Measurements from ENCODE around the gene SFXN5.
"Not testable (repeated sequence)": the region's sequence is repeated elsewhere in the genome, so short reads cannot be mapped to it uniquely, and the experiment has no call there.

The SFXN5 gene

DNA sequence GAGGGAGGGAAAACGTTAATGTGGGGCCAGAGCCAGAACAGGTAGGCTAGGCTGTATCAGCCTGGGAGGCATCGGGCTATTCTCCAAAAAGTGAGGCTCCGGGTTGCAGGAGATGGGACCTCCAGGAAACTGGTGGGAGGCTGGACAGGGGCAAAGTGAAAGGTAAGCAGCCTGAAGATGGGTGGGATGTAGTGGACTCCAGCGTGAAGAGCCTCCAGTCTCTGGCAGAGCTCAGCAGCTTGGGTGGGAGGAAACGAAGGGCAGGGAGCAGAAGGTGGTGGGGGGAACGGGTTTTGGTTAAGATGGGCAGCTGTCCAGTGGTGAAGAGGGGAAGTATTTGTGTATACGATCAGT is 157.3 kb downstream of the SFXN5 start:
- Histone ChIP-seq H3K4me3 (ENCODE audit: low read depth, low read length) (no peak overlapping the region), H3K36me3 (no peaks in the 10 kb centered on the region), H3K4me1 (no peaks in the 10 kb centered on the region), H3K27me3 (peaks cover 75% of the 10 kb centered on the region), H3K9me3 (no peaks in the 10 kb centered on the region)
- TF ChIP-seq, protein P1, sequence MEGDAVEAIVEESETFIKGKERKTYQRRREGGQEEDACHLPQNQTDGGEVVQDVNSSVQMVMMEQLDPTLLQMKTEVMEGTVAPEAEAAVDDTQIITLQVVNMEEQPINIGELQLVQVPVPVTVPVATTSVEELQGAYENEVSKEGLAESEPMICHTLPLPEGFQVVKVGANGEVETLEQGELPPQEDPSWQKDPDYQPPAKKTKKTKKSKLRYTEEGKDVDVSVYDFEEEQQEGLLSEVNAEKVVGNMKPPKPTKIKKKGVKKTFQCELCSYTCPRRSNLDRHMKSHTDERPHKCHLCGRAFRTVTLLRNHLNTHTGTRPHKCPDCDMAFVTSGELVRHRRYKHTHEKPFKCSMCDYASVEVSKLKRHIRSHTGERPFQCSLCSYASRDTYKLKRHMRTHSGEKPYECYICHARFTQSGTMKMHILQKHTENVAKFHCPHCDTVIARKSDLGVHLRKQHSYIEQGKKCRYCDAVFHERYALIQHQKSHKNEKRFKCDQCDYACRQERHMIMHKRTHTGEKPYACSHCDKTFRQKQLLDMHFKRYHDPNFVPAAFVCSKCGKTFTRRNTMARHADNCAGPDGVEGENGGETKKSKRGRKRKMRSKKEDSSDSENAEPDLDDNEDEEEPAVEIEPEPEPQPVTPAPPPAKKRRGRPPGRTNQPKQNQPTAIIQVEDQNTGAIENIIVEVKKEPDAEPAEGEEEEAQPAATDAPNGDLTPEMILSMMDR (IDR thresholded peaks at IDR 0.05; ENCODE audit: low read depth, low read length), result no peak
- no peak for DNase-seq

DNA sequence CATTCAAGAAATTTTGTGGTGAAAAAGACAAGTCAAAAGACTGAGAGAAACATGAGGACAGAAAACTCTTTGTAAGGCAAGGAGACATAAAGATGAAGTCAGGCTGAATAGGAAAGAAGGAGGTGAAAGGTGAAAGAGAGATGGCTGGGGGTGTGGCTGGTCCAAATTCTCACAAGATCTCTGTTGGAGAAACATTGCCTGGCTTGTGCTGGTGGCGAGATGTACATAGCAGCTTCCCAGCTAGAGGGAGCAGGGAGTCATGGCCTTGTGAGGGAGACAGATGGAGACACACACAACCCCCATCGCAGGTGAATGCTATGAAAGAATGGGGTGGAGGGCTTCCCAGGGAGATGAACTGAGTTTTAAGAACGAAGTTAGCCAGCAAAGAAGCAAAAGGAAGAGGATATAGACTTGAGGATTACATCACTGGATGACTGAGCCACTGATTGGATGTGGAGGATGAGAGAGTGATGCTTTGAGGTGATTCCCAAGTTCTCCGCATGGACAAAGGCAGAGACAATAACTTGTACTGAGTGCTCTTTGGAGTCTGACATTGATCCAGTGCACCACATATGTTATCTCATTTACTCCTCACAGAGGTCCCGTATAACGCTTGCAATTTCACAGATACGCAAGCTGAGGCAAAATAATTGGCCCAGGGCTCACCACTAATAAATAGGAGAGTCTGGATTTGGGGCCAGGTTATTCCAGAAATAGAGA is 157.9 kb downstream of the SFXN5 start:
- TF ChIP-seq, protein P1 (IDR thresholded peaks at IDR 0.05; ENCODE audit: low read depth, low read length), result peak; percentile 9
- no peak for DNase-seq
- no peaks in the 10 kb centered on the region for H3K9me3 ChIP-seq
- no peaks in the 10 kb centered on the region for H3K4me1 ChIP-seq
- peaks cover 69% of the 10 kb centered on the region for H3K27me3 ChIP-seq
- H3K4me3 ChIP-seq (ENCODE audit: low read depth, low read length), result no peak overlapping the region
- no peaks in the 10 kb centered on the region for H3K36me3 ChIP-seq

DNA sequence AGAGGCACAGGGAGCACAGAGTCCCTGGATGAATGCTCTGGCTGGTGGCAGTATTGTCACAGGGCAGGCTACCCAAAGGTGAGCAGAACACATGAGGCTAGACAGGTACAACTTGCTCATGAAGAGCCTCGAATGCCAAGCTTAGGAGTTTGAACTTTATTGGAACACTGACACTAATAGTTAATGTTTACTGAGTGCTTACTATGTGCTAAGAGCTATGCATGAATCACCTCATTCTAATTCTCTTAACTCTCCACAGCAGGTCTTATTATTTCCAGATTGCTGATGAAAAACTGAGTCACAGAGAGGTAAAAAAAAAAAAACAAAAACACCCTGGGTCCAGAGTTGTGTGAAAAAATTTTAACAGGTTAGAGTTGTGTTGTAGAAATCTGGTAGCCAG is 160.3 kb downstream of the SFXN5 start:
- Histone ChIP-seq H3K4me3 (ENCODE audit: low read depth, low read length) (no peak overlapping the region), H3K27me3 (peaks cover 58% of the 10 kb centered on the region), H3K36me3 (no peaks in the 10 kb centered on the region), H3K4me1 (no peaks in the 10 kb centered on the region), H3K9me3 (no peaks in the 10 kb centered on the region)
- TF ChIP-seq, protein P1 (IDR thresholded peaks at IDR 0.05; ENCODE audit: low read depth, low read length), result no peak
- DNase-seq, result no peak

DNA sequence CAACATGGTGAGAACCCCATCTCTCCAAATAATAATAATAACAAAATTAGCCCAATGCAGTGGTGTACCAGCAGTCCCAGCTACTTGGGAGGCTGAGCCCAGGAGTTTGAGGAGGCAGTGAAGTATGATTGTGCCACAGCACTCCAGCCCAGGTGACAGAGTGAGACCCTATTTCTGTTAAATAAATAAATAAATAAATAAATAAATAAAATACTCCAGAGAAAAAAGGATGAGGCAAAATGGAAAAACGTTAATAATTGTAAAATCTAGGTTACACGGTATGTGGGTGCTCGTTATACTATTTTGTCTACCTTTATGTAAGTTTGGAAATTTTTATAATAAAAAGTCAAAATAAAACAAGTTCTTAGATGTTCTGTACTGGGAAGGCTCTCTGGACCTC is 162.8 kb downstream of the SFXN5 start:
- DNase-seq, result no peak
- TF ChIP-seq, protein P1 (IDR thresholded peaks at IDR 0.05; ENCODE audit: low read depth, low read length), result no peak
- Histone ChIP-seq H3K4me3 (ENCODE audit: low read depth, low read length) (no peak overlapping the region), H3K36me3 (no peaks in the 10 kb centered on the region), H3K4me1 (no peaks in the 10 kb centered on the region), H3K9me3 (no peaks in the 10 kb centered on the region), H3K27me3 (peaks cover 39% of the 10 kb centered on the region)

DNA sequence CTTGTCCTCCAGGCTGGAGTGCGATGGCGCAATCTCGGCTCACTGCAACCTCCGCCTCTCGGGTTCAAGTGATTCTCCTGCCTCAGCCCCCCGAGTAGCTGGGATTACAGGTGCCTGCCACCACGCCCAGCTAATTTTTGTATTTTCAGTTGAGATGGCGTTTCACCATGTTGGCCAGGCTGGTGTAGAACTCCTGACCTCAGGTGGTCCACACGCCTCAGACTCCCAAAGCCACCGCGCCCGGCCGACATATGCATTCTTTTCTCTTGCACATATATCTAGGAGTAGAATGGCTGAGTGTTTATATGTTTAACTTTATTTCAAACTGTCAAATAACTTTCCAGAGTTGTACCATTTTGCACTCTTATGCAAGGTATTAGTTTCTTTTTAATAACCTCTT is 164.1 kb downstream of the SFXN5 start:
- H3K4me3 ChIP-seq (ENCODE audit: low read depth, low read length); H3K9me3 ChIP-seq; H3K4me1 ChIP-seq; DNase-seq; H3K36me3 ChIP-seq: not testable (repeated sequence)
- H3K27me3 ChIP-seq, result peaks cover 26% of the 10 kb centered on the region

DNA sequence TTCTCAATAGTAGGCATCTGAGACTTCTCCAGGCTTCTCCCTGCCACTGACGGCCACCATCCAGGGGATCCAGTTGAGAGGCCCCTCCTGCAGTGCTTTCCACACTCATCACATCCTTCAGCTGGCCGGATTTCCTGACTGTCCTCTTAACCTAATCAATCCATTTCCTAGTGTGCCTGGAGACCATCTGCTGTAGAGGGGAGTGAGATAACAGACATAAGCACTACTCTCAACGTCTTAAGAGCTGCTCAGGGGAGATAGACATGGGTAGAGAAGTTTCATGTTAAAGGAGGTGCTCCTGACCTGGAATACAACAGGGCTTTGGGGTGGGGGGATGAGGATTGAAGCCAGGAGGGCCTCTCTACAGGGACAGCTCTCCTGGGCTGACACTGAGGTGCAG is 170.1 kb downstream of the SFXN5 start:
- DNase-seq, result no peak
- TF ChIP-seq, protein P1 (IDR thresholded peaks at IDR 0.05; ENCODE audit: low read depth, low read length), result no peak
- Histone ChIP-seq H3K36me3 (no peaks in the 10 kb centered on the region), H3K27me3 (0 out of 2 replicates have a peak, but pooled peaks cover 6% of the 10 kb centered on the region), H3K9me3 (no peaks in the 10 kb centered on the region), H3K4me3 (ENCODE audit: low read depth, low read length) (no peak overlapping the region), H3K4me1 (no peaks in the 10 kb centered on the region)

All from BE2C (cell line).